T-helper 1 cell treated with Interleukin-12 subunit alpha and Interleukin-12 subunit beta and Interleukin-4 antibody, amounts not matched to agents 30 ng/mL and 1 ng/mL, for 36 hours (primary cell): ENCODE results near the gene MTNR1B. TPM values are rescaled to one million over a fixed set of nuclear protein-coding genes. Genes with fewer than 3 reads are reported as not detected.

ENCODE experiments used
- intact Hi-C: fragments of 100-400 bp; cut with micrococcal nuclease; formaldehyde crosslinking; loops from one replicate; pipeline ENCODE4 v1.15.1; 2024
- total RNA-seq: library from RNA; stranded (reverse); gene quantifications from 2 replicates; pipeline ENCODE4 v1.2.3, GENCODE V29; 2022

The MTNR1B gene
- total RNA-seq, 1 donor from 2014 or later: not detected

DNA sequence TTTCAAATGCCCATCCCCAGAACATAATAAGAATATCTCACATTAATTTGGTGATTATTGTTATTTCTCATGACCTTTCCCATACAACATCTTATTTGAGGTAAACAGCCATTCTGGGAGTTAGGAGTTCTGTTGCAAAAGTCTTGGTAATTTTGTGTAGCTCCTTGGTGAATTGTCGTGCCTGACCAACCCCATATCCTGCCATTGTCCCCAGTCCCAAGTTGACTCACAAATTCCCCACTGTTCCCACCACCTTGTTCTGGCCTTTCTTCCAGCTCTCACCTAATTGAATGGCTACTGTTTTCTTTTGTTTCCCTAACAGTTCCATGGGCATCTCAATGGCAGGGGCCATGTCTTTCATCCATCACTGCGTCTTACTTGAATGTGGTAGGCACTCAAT is 8.0 kb downstream of the MTNR1B start:
- intact Hi-C loops: no loop called here

GRCh38 chr11:92978271-92979111 is 9.0 kb downstream of the MTNR1B start:
- intact Hi-C loops: no loop called here

DNA sequence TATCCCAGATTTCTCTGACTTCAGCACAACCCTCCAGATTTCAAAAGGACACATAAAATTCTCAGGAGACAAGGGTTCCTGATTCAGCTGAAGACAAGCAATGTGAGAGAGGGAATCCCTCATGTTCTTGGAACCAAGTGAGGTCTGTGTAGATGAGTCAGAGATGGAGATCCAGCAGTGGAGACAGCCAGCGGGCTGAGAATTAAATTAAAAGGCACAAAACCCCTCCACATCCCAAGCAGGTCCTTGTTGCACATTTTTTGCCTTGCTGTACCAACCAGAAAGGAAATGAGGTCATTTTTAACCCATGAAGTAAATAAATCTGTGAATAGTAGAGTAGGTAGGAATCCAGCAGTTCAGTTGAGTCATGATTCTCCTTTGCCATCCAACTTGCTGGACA is 9.7 kb downstream of the MTNR1B start:
- intact Hi-C loops: no loop called here

DNA sequence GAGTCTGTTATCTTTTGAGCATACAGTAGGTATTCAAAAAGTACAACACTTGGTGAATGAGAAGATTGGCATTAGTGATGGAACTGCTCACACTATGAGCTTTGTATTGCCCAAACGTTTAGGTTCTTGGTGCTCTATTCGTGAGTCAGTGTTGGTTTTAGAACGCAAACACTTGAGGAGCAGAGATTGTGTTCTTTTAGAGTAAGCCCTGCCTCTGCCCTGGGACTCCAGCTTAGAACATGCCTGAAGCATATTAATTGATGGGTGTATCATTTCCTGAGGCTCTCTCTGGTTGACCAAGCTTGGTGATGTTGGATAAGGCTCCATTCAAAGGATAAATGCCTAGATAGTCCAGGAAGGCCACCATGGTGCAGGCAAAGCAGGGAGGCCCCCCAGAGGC is 10.9 kb downstream of the MTNR1B start:
- intact Hi-C loops: no loop called here

- intact Hi-C loops: no loop called here
Measured at GRCh38 chr11:92981508-92982043, 12.1 kb downstream of the MTNR1B start.

GRCh38 chr11:92986585-92986984 is 17.1 kb downstream of the MTNR1B start:
- intact Hi-C loops: no loop called here

GRCh38 chr11:92993004-92993403 is 23.6 kb downstream of the MTNR1B start:
- intact Hi-C loops: no loop called here

DNA sequence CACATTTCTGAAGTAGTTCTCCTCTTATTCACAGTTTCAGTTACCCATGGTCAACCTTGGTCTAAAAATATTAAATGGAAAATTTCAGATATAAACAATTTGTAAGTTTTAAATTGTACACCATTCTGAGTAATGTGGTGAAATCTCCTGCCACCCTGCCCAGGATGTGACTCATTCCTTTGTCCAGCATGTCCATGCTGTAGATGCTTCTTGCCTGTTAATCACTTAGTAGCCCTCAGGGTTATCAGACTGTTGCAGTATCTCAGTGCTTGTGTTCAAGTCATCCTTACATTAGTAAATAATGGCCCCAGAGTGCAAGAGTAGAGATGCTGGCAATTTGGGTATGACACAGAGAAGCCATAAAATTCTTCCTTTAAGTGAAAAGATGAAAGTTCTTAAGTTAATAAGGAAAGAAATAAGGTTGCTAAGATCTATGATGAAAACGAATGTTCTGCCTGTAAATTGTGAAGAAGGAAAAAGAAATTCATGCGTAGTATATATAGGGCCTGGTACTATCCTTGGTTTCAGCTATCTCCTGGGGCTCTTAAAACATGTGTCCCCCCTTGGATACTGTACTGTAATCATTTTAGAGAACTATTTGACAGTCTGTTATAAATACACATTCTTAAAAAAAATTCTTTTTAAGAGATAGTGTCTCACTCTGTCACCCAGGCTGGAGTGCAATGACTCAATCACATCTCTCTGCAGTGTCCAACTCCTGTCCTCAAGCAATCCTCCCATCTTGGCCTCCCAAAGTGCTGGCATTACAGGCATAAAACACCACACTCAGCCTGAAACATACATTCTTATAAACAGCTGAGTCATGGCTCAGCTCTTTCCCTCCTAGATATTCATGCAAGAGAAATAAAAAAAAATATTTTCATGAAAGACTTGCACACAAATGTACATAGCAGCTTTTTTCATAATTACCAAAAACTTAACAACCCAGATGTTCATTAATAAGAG is 31.3 kb downstream of the MTNR1B start:
- intact Hi-C loops: no loop called here

DNA sequence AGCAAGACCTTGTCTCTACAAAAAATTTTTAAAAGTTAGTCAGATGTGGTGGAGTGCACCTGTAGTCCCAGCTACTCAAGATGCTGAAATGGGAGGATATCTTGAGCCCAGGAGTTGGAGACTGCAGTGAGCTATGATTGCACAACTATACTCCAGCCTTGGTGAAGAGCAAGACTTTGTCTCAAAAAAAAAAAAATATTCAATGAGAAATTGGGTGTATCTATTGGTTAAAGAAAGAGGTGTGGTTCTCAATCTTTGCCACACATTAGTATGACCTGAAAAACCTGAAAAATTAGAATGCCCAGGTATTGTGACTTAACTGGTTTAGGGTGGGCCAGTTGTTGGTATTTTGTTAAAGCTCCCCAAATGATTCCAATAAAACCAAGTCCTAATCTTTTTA is 32.4 kb downstream of the MTNR1B start:
- intact Hi-C loops: no loop called here

- intact Hi-C loops: no loop called here
Measured at GRCh38 chr11:93002380-93002779, 32.9 kb downstream of the MTNR1B start.

DNA sequence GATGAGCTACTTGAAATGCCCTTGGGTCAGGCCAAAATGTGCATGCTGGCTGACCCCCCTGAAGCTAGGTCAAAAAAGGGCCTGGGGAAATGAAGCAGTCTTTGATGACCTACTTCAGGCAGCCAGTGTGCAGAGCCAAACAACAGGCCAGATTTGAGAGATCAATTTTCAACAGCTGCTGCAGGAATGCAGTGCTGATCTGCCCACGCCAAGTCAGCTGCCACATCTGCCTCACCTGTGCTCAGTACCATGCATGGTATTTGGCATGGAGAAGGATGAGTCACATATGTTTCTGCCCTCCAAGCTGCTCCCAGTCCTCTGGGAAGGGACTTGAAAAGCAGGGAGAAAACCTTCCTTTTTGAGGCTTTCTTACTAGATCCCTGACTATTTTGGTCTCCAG is 35.8 kb downstream of the MTNR1B start:
- intact Hi-C loops: no loop called here

DNA sequence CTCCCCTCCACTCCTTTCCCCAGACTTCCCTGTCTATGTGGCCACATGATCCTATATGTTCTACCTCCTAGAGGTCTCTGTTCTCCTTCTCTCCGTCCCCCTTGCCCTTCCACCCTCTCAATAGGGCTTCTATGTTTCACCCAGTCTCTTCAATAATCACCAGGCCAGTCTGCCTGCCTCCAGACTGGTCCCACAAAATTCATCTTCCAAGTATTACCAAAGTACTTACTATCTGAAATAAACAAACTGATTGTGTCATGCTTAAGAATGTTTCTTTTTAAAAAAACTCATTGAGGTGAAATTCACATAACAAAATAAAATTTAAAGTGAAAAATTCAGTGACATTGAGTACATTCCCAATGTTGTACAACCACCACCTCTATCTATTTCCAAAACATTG is 44.2 kb downstream of the MTNR1B start:
- intact Hi-C loops: no loop called here

GRCh38 chr11:93016595-93016994 is 47.1 kb downstream of the MTNR1B start:
- intact Hi-C loops: no loop called here

- intact Hi-C loops: no loop called here
Measured at GRCh38 chr11:93017821-93018690, 48.6 kb downstream of the MTNR1B start.

- intact Hi-C loops: no loop called here
Measured at GRCh38 chr11:93020248-93021046, 51.0 kb downstream of the MTNR1B start.

- intact Hi-C loops: no loop called here
Measured at GRCh38 chr11:93024369-93024768, 54.9 kb downstream of the MTNR1B start.

GRCh38 chr11:93025558-93026255 is 56.3 kb downstream of the MTNR1B start:
- intact Hi-C loops: no loop called here

GRCh38 chr11:93028960-93029522 is 59.6 kb downstream of the MTNR1B start:
- intact Hi-C loops: no loop called here

GRCh38 chr11:93031386-93031785 is 61.9 kb downstream of the MTNR1B start:
- intact Hi-C loops: no loop called here
